SU-DHL-6 (cell line): ENCODE results near the gene SLC45A1.

Experiments used
- H2AFZ ChIP-seq: fragments of 200-600 bp; sonication (generic); 2 replicates; pipeline ENCODE4 v1.6.1; 2014; ENCODE audit warnings: low read depth, mild to moderate bottlenecking, moderate library complexity, mixed read lengths, antibody characterized with exemption, low read length; ENCODE audit not compliant: severe bottlenecking
- H3F3A ChIP-seq: fragments of 200-600 bp; shearing (Covaris generic); 2 replicates; pipeline ENCODE4 v1.6.0; 2016; ENCODE audit warnings: antibody characterized with exemption, mild to moderate bottlenecking; ENCODE audit not compliant: insufficient read depth
- H3K27ac ChIP-seq: fragments of 200-600 bp; sonication (generic); 2 replicates; pipeline ENCODE4 v1.5.1; 2016; ENCODE audit warnings: low read depth, mild to moderate bottlenecking, low read length, moderate library complexity, mixed read lengths
- H3K27me3 ChIP-seq: fragments of 200-600 bp; sonication (generic), shearing (Covaris generic); 2 replicates; pipeline ENCODE4 v1.6.0; 2014; ENCODE audit warnings: mild to moderate bottlenecking, low read length
- H3K36me3 ChIP-seq: fragments of 200-600 bp; sonication (generic); 2 replicates; pipeline ENCODE4 v1.6.1; 2014; ENCODE audit warnings: mild to moderate bottlenecking, low read length, mixed read lengths
- H3K4me2 ChIP-seq: fragments of 300-600, 200-600 bp; shearing (Covaris generic), sonication (generic); 2 replicates; pipeline ENCODE4 v1.6.0; 2014; ENCODE audit warnings: low read length, low read depth, mild to moderate bottlenecking; ENCODE audit not compliant: poor library complexity, severe bottlenecking
- H3K4me3 ChIP-seq: fragments of 200-600 bp; sonication (generic); 2 replicates; pipeline ENCODE4 v1.5.1; 2014; ENCODE audit warnings: antibody characterized with exemption, low read length, mild to moderate bottlenecking, mixed read lengths; ENCODE audit not compliant: insufficient read depth, poor library complexity, severe bottlenecking
- H3K79me2 ChIP-seq: fragments of 200-600 bp; sonication (generic); 2 replicates; pipeline ENCODE4 v1.6.1; 2014; ENCODE audit warnings: mild to moderate bottlenecking, low read length, moderate library complexity; ENCODE audit not compliant: insufficient read depth
- H3K9ac ChIP-seq: fragments of 200-600 bp; sonication (generic); 2 replicates; pipeline ENCODE4 v1.7.0; 2014; ENCODE audit warnings: mild to moderate bottlenecking, low read length
- H3K9me2 ChIP-seq: fragments of 200-600 bp; sonication (generic); replicated peaks from 2 replicates; pipeline ENCODE4 v1.6.1; 2014; ENCODE audit warnings: low read length; ENCODE audit not compliant: insufficient read depth
- H3K9me3 ChIP-seq: fragments of 200-600 bp; sonication (generic); 2 replicates; pipeline ENCODE4 v1.6.1; 2014; ENCODE audit warnings: low read length, mixed read lengths; ENCODE audit not compliant: insufficient read depth
- H4K20me1 ChIP-seq: fragments of 200-600 bp; sonication (generic); 2 replicates; pipeline ENCODE4 v1.6.1; 2014; ENCODE audit warnings: low read depth, mild to moderate bottlenecking, antibody characterized with exemption, low read length, moderate library complexity, mixed read lengths
- EZH2phosphoT487 ChIP-seq: fragments of 200-600 bp; sonication (generic), shearing (Covaris generic); conservative IDR thresholded peaks from 2 replicates; pipeline ENCODE4 v1.6.1; 2018; ENCODE audit warnings: mild to moderate bottlenecking, antibody characterized with exemption, low read length, moderate library complexity, mixed read lengths
- TF ChIP-seq, protein P1 (sequence below): fragments of 200-600 bp; sonication (generic); IDR thresholded peaks from one replicate; pipeline ENCODE4 v1.5.1; 2017; ENCODE audit warnings: antibody characterized with exemption, mild to moderate bottlenecking, low read length, moderate library complexity; ENCODE audit not compliant: insufficient read depth, poor library complexity, severe bottlenecking

The SLC45A1 gene

DNA sequence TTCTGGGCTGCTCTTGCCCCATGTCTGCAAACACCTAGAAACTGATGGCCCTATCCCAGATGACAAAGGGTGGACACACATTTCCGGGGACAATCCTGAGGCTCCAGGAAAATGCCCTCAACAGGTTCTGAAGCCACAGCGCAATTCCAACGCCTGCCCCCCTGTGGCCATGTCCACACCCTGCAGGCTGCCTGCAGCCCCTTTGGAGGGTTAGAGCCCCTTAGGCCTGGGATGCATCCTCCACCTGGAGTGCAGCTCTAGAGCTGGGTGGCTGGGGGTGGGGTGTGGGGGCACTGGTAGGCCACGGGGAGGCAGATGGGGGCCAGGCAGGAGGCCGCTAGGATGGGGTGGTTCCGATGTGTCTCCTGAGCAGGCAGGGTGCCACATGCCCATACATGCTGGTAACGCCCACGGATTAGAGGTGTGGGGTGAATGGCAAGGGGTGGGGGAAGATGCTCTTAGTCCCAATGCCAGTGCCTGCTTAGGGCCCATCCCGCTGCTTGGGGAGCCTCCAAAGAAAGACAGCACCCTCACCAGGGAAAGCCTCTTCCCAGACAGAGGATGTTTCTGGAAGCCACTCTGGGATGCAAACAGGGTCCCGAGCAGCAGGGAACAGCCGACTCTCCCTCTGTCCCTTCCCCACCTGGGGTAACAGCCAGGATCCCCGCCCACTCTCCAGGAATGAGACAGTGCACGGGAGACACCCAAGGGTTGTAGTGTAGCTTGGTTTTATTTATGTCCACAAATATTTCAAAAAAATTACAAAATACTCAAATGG, 34.0 kb downstream of the SLC45A1 start:
- Histone ChIP-seq H3K9me3 (no peaks in the 10 kb centered on the region), H3K4me3 (no peak overlapping the region), H3K36me3 (no peaks in the 10 kb centered on the region), H3K27me3 (no peaks in the 10 kb centered on the region), H3K27ac (no peak overlapping the region), H3K9me2 (no peaks in the 10 kb centered on the region), H3K79me2 (no peaks in the 10 kb centered on the region), H4K20me1 (no peaks in the 10 kb centered on the region), H3K4me2 (no peak overlapping the region), H2AFZ (no peak overlapping the region), H3F3A (peaks cover 8% of the 10 kb centered on the region; the same call in 1 of the 2 replicates), H3K9ac (no peak overlapping the region)
- TF ChIP-seq EZH2phosphoT487: no peak
- TF ChIP-seq, protein P1, sequence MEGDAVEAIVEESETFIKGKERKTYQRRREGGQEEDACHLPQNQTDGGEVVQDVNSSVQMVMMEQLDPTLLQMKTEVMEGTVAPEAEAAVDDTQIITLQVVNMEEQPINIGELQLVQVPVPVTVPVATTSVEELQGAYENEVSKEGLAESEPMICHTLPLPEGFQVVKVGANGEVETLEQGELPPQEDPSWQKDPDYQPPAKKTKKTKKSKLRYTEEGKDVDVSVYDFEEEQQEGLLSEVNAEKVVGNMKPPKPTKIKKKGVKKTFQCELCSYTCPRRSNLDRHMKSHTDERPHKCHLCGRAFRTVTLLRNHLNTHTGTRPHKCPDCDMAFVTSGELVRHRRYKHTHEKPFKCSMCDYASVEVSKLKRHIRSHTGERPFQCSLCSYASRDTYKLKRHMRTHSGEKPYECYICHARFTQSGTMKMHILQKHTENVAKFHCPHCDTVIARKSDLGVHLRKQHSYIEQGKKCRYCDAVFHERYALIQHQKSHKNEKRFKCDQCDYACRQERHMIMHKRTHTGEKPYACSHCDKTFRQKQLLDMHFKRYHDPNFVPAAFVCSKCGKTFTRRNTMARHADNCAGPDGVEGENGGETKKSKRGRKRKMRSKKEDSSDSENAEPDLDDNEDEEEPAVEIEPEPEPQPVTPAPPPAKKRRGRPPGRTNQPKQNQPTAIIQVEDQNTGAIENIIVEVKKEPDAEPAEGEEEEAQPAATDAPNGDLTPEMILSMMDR: peak; percentile 74

DNA sequence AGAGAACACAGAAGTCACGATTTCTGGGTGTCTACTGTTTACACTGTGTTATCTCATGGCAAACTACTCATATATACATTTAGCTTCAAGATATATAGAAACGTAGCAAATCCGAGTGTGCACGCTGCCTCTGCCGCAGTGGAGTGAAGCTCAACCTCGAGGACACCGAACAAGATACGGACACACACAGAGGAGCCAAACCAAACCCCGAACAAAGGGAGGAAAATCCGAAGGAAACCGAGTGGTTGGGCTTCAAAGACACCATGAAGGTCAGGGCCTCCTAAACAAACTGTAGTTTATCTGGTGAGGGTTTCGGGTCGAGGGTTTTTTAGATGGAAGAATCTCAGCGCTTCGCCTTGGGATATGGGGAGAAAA, 34.5 kb downstream of the SLC45A1 start:
- no peaks in the 10 kb centered on the region for H3K79me2 ChIP-seq
- no peaks in the 10 kb centered on the region for H3K36me3 ChIP-seq
- no peak overlapping the region for H2AFZ ChIP-seq
- no peaks in the 10 kb centered on the region for H3K9me2 ChIP-seq
- peaks cover 8% of the 10 kb centered on the region; the same call in 1 of the 2 replicates for H3F3A ChIP-seq
- no peak overlapping the region for H3K4me2 ChIP-seq
- H3K9ac ChIP-seq: no peak overlapping the region
- no peaks in the 10 kb centered on the region for H4K20me1 ChIP-seq
- no peak overlapping the region for H3K27ac ChIP-seq
- H3K9me3 ChIP-seq: no peaks in the 10 kb centered on the region
- no peaks in the 10 kb centered on the region for H3K27me3 ChIP-seq
- no peak overlapping the region for H3K4me3 ChIP-seq
- TF ChIP-seq EZH2phosphoT487: no peak
- TF ChIP-seq, protein P1: no peak

DNA sequence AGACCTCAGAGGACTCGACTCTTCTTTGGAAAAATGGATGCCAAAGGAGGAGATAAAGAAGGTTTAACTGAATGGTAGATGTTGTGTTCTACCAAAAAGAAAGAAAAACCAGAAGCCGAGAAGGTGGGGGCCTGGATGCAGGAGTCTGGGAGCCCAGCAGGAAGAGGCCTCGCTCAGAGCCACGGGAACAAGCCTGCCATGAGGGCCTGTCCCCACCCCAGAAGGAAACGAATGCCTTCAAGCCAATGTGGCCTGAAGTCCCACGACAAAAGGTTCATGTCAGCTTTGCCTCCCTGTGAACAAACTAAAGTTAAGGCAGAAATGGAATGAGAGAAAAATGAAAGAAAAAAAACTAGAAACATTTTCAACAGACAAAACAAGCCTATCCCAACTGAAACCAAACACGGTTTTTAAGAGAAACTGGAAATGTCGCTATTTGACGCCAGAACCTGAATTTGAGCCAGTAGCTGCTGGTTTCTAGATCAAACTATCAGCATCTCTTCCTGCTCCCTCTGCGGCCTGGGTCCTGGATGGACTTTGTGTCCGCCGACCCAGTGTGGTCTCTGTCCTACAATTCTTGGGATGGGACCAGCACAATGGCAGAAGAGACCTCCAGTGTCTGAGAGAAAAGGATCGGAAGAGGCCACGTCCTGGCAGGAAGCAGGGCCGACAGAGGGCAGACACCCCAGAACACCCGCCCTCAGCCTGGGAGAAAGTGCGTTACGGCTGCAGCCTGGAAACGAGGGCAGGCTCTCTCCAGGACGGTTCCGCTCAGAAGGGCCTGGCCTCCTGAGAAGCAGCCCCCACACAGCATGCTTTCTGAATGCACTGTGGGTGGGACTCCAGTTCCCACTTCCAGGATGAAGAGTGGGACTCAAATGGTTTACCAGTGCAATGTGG, 35.2 kb downstream of the SLC45A1 start:
- Histone ChIP-seq H3K4me2 (no peak overlapping the region), H3K4me3 (no peak overlapping the region), H3K27me3 (no peaks in the 10 kb centered on the region), H3K9me2 (no peaks in the 10 kb centered on the region), H4K20me1 (no peaks in the 10 kb centered on the region), H3K9ac (no peak overlapping the region), H3K36me3 (peaks cover 4% of the 10 kb centered on the region; the same call in 1 of the 2 replicates), H3K9me3 (no peaks in the 10 kb centered on the region), H2AFZ (no peak overlapping the region), H3K79me2 (no peaks in the 10 kb centered on the region), H3F3A (peaks cover 8% of the 10 kb centered on the region; the same call in 1 of the 2 replicates), H3K27ac (no peak overlapping the region)
- TF ChIP-seq, protein P1: no peak
- no peak for TF ChIP-seq EZH2phosphoT487
